Smooth muscle cell (in vitro differentiated cells): ENCODE results near the gene KRT25. TPM values are rescaled to one million over a fixed set of nuclear protein-coding genes. Genes with fewer than 3 reads are reported as not detected.
A peak's percentile ranks its signal among the peaks of the same experiment; 100 is the strongest.

Experiments used
- DNase-seq: peaks from one replicate; lab custom pipeline; 2025; ENCODE audit not compliant: unreplicated experiment; lab: John Stamatoyannopoulos, UW
- H2AFZ ChIP-seq: fragments of 200-600 bp; sonication (generic); 2 replicates; pipeline ENCODE4 v1.6.0; 2016; ENCODE audit warnings: antibody characterized with exemption, low read depth, mild to moderate bottlenecking
- H3F3A ChIP-seq: fragments of 200-600 bp; sonication (generic); 2 replicates; pipeline ENCODE4 v1.6.0; 2017; ENCODE audit warnings: antibody characterized with exemption, low read depth
- H3K27ac ChIP-seq: fragments of 200-600 bp; sonication (generic); 2 replicates; pipeline ENCODE4 v1.5.1; 2016; ENCODE audit warnings: low read depth, mild to moderate bottlenecking
- H3K27me3 ChIP-seq: fragments of 200-600 bp; sonication (generic); 2 replicates; pipeline ENCODE4 v1.6.1; 2016; ENCODE audit warnings: low read depth, mild to moderate bottlenecking
- H3K36me3 ChIP-seq: fragments of 200-600 bp; sonication (generic); 2 replicates; pipeline ENCODE4 v1.5.1; 2016; ENCODE audit warnings: low read depth
- H3K4me1 ChIP-seq: fragments of 200-600 bp; sonication (generic); 2 replicates; pipeline ENCODE4 v1.5.1; 2016; ENCODE audit warnings: low read depth
- H3K4me2 ChIP-seq: fragments of 200-600 bp; sonication (generic); 2 replicates; pipeline ENCODE4 v1.6.0; 2016; ENCODE audit warnings: mild to moderate bottlenecking
- H3K4me3 ChIP-seq: fragments of 200-600 bp; sonication (generic); 2 replicates; pipeline ENCODE4 v1.5.1; 2016; ENCODE audit warnings: mild to moderate bottlenecking
- H3K79me2 ChIP-seq: fragments of 200-600 bp; sonication (generic); 2 replicates; pipeline ENCODE4 v1.6.0; 2016; ENCODE audit warnings: low read depth, mild to moderate bottlenecking
- H3K9ac ChIP-seq: fragments of 200-600 bp; sonication (generic); 2 replicates; pipeline ENCODE4 v1.6.0; 2016; ENCODE audit warnings: low read depth
- H3K9me3 ChIP-seq: fragments of 200-600 bp; sonication (generic); replicated peaks from 2 replicates; pipeline ENCODE4 v1.5.1; 2016; ENCODE audit warnings: low read depth
- H4K20me1 ChIP-seq: fragments of 200-600 bp; sonication (generic); 2 replicates; pipeline ENCODE4 v1.6.0; 2016; ENCODE audit warnings: low read depth
- CTCF ChIP-seq: fragments of 200-600 bp; sonication (generic); IDR thresholded peaks from 2 replicates; pipeline ENCODE4 v1.5.1; 2017; ENCODE audit warnings: borderline replicate concordance, mild to moderate bottlenecking, antibody characterized with exemption; ENCODE audit not compliant: insufficient read depth, poor library complexity, severe bottlenecking
- WGBS: methylation state at CpG from one replicate; pipeline ENCODE4 v1.1.7; 2016; ENCODE audit warnings: low lambda C conversion rate; 5-methylcytosine and 5-hydroxymethylcytosine counted together
- polyA plus RNA-seq: library from polyadenylated mRNA; unstranded; fragments of >200 nt; fragmentation: Nextera tagmentation; extraction: Ambion mirVana; gene quantifications from 2 replicates; pipeline ENCODE4 v1.2.1, GENCODE V29; 2016
- total RNA-seq: library from RNA; depleted of rRNA; stranded (reverse); fragments of >200 nt; gene quantifications from 2 replicates; pipeline ENCODE4 v1.2.3, GENCODE V29; 2014

KRT25 gene
- total and polyA plus RNA-seq, 2 experiments from 2014 or later, result not detected

- H3K4me2 ChIP-seq, result no peak overlapping the region
- no peak for TF ChIP-seq CTCF
- no peaks in the 10 kb centered on the region for H4K20me1 ChIP-seq
- 84% methylated on average over 10 of the region's 10 CpGs for WGBS
- H3K9ac ChIP-seq, result no peak overlapping the region
- peaks cover 50% of the 10 kb centered on the region for H3K27me3 ChIP-seq
- H2AFZ ChIP-seq, result no peak overlapping the region
- H3K4me1 ChIP-seq, result no peaks in the 10 kb centered on the region
- H3F3A ChIP-seq, result no peaks in the 10 kb centered on the region
- no peaks in the 10 kb centered on the region for H3K36me3 ChIP-seq
- no peaks in the 10 kb centered on the region for H3K79me2 ChIP-seq
- H3K9me3 ChIP-seq, result no peaks in the 10 kb centered on the region
- H3K27ac ChIP-seq, result no peak overlapping the region
- no peak for DNase-seq
- no peak overlapping the region for H3K4me3 ChIP-seq
Observed at GRCh38 chr17:40793832-40794231, 38.7 kb upstream of the KRT25 start.

- Histone ChIP-seq H3K4me1 (no peaks in the 10 kb centered on the region), H3K36me3 (no peaks in the 10 kb centered on the region), H4K20me1 (no peaks in the 10 kb centered on the region), H3K9me3 (no peaks in the 10 kb centered on the region), H3K79me2 (no peaks in the 10 kb centered on the region), H3K4me2 (no peak overlapping the region), H2AFZ (no peak overlapping the region), H3K9ac (no peak overlapping the region), H3K4me3 (no peak overlapping the region), H3K27ac (no peak overlapping the region), H3F3A (no peaks in the 10 kb centered on the region), H3K27me3 (peaks cover 41% of the 10 kb centered on the region)
- no peak for DNase-seq
- 35% methylated on average over 6 of the region's 6 CpGs for WGBS
- TF ChIP-seq CTCF, result peak; percentile 55
Observed at GRCh38 chr17:40791787-40792436, 36.8 kb upstream of the KRT25 start.

GRCh38 chr17:40791111-40791510 is 36.0 kb upstream of the KRT25 start:
- H3F3A ChIP-seq, result no peaks in the 10 kb centered on the region
- no peaks in the 10 kb centered on the region for H4K20me1 ChIP-seq
- no peaks in the 10 kb centered on the region for H3K36me3 ChIP-seq
- no peak overlapping the region for H3K27ac ChIP-seq
- no peak overlapping the region for H3K4me2 ChIP-seq
- no peaks in the 10 kb centered on the region for H3K79me2 ChIP-seq
- H3K4me1 ChIP-seq, result no peaks in the 10 kb centered on the region
- H2AFZ ChIP-seq, result no peak overlapping the region
- no peak for DNase-seq
- peaks cover 39% of the 10 kb centered on the region for H3K27me3 ChIP-seq
- no peak overlapping the region for H3K9ac ChIP-seq
- 100% methylated on average over 1 of the region's 1 CpG for WGBS
- no peak overlapping the region for H3K4me3 ChIP-seq
- H3K9me3 ChIP-seq, result no peaks in the 10 kb centered on the region
- TF ChIP-seq CTCF, result no peak

GRCh38 chr17:40782450-40782849 is 27.3 kb upstream of the KRT25 start, which contains the start of gene KRT27:
Gene KRT27, minus strand, starts transcription at chr17:40782550. Its CDS starts 57 bp downstream, at chr17:40782493.
- no peaks in the 10 kb centered on the region for H4K20me1 ChIP-seq
- no peaks in the 10 kb centered on the region for H3K9me3 ChIP-seq
- no peaks in the 10 kb centered on the region for H3K4me1 ChIP-seq
- TF ChIP-seq CTCF, result no peak
- no peak within 1 kb of the TSS for H3K27ac ChIP-seq
- no peak within 1 kb of the TSS for H3K4me3 ChIP-seq
- no peak within 1 kb of the TSS for H3K4me2 ChIP-seq
- no peak within 1 kb of the TSS for H2AFZ ChIP-seq
- no peaks in the 10 kb centered on the region for H3F3A ChIP-seq
- no peaks in the 10 kb centered on the region for H3K79me2 ChIP-seq
- H3K36me3 ChIP-seq, result no peaks in the 10 kb centered on the region
- no peak for DNase-seq
- H3K9ac ChIP-seq, result no peak within 1 kb of the TSS
- peaks cover under 1% of the 10 kb centered on the region for H3K27me3 ChIP-seq
- 94% methylated on average over 4 of the region's 4 CpGs for WGBS
